ENCODE results near the gene PDCD1LG2. TPM values are rescaled to one million over a fixed set of nuclear protein-coding genes. Genes with fewer than 3 reads are reported as not detected.

Gene PDCD1LG2
- total and polyA plus RNA-seq, 2 donors: 3.4 to 8.2 TPM

GRCh38 chr9:5608298-5609225 lies 98.2 kb downstream of the PDCD1LG2 start:
- H3K27ac ChIP-seq (ENCODE audit: low read depth in 1 of 2, low read length in 1 of 2): peak overlapping the region; percentile 10 to 56
- no peaks in the 10 kb centered on the region for H3K36me3 ChIP-seq (ENCODE audit: control insufficient read depth in 2 of 2, insufficient read depth in 2 of 2, low read length in 1 of 2)
- H3K4me1 ChIP-seq (ENCODE audit: control insufficient read depth in 2 of 2, insufficient read depth in 2 of 2, low read length in 2 of 2): peaks cover 2 to 6% of the 10 kb centered on the region in 2 donors
- 42% methylated on average over 6 of the region's 6 CpGs for WGBS
- DNase-seq (ENCODE audit: low read depth in 6 of 9, low spot score in 9 of 9): peak in 1 of 9 donors; percentile 48
- H3K9me3 ChIP-seq (ENCODE audit: control insufficient read depth in 2 of 2, insufficient read depth in 1 of 2, low read length in 1 of 2): no peaks in the 10 kb centered on the region
- peak overlapping the region in 1 of 2 donors; percentile 25 for H3K4me3 ChIP-seq (ENCODE audit: low read length in 2 of 2)
- no peaks in the 10 kb centered on the region for H3K27me3 ChIP-seq (ENCODE audit: control insufficient read depth in 2 of 2, insufficient read depth in 1 of 2, low read length in 1 of 2)

GRCh38 chr9:5609226-5609596 lies 98.9 kb downstream of the PDCD1LG2 start:
- Histone ChIP-seq H3K9me3 (ENCODE audit: control insufficient read depth in 2 of 2, insufficient read depth in 1 of 2, low read length in 1 of 2) (no peaks in the 10 kb centered on the region), H3K4me1 (ENCODE audit: control insufficient read depth in 2 of 2, insufficient read depth in 2 of 2, low read length in 2 of 2) (peaks cover 2 to 6% of the 10 kb centered on the region in 2 donors), H3K27ac (ENCODE audit: low read depth in 1 of 2, low read length in 1 of 2) (no peak overlapping the region), H3K27me3 (ENCODE audit: control insufficient read depth in 2 of 2, insufficient read depth in 1 of 2, low read length in 1 of 2) (no peaks in the 10 kb centered on the region), H3K4me3 (ENCODE audit: low read length in 2 of 2) (no peak overlapping the region), H3K36me3 (ENCODE audit: control insufficient read depth in 2 of 2, insufficient read depth in 2 of 2, low read length in 1 of 2) (no peaks in the 10 kb centered on the region)
- WGBS: 90% methylated on average over 3 of the region's 3 CpGs
- DNase-seq (ENCODE audit: low read depth in 6 of 9, low spot score in 9 of 9): no peak

GRCh38 chr9:5610491-5610890 lies 100.2 kb downstream of the PDCD1LG2 start:
- WGBS: 94% methylated on average over 2 of the region's 2 CpGs
- Histone ChIP-seq H3K9me3 (ENCODE audit: control insufficient read depth in 2 of 2, insufficient read depth in 1 of 2, low read length in 1 of 2) (no peaks in the 10 kb centered on the region), H3K27me3 (ENCODE audit: control insufficient read depth in 2 of 2, insufficient read depth in 1 of 2, low read length in 1 of 2) (no peaks in the 10 kb centered on the region), H3K27ac (ENCODE audit: low read depth in 1 of 2, low read length in 1 of 2) (no peak overlapping the region), H3K4me3 (ENCODE audit: low read length in 2 of 2) (no peak overlapping the region), H3K36me3 (ENCODE audit: control insufficient read depth in 2 of 2, insufficient read depth in 2 of 2, low read length in 1 of 2) (no peaks in the 10 kb centered on the region), H3K4me1 (ENCODE audit: control insufficient read depth in 2 of 2, insufficient read depth in 2 of 2, low read length in 2 of 2) (peaks cover 2 to 6% of the 10 kb centered on the region in 2 donors)
- no peak for DNase-seq (ENCODE audit: low read depth in 6 of 9, low spot score in 9 of 9)

GRCh38 chr9:5611321-5612184 lies 101.2 kb downstream of the PDCD1LG2 start:
- WGBS: 92% methylated on average over 6 of the region's 6 CpGs
- no peak for DNase-seq (ENCODE audit: low read depth in 6 of 9, low spot score in 9 of 9)
- H3K9me3 ChIP-seq (ENCODE audit: control insufficient read depth in 2 of 2, insufficient read depth in 1 of 2, low read length in 1 of 2): no peaks in the 10 kb centered on the region
- no peaks in the 10 kb centered on the region for H3K27me3 ChIP-seq (ENCODE audit: control insufficient read depth in 2 of 2, insufficient read depth in 1 of 2, low read length in 1 of 2)
- no peak overlapping the region for H3K27ac ChIP-seq (ENCODE audit: low read depth in 1 of 2, low read length in 1 of 2)
- H3K4me3 ChIP-seq (ENCODE audit: low read length in 2 of 2): no peak overlapping the region
- peaks cover 2 to 6% of the 10 kb centered on the region in 2 donors for H3K4me1 ChIP-seq (ENCODE audit: control insufficient read depth in 2 of 2, insufficient read depth in 2 of 2, low read length in 2 of 2)
- no peaks in the 10 kb centered on the region for H3K36me3 ChIP-seq (ENCODE audit: control insufficient read depth in 2 of 2, insufficient read depth in 2 of 2, low read length in 1 of 2)

GRCh38 chr9:5612185-5612530 lies 101.8 kb downstream of the PDCD1LG2 start:
- Histone ChIP-seq H3K4me3 (ENCODE audit: low read length in 2 of 2) (no peak overlapping the region), H3K36me3 (ENCODE audit: control insufficient read depth in 2 of 2, insufficient read depth in 2 of 2, low read length in 1 of 2) (no peaks in the 10 kb centered on the region), H3K4me1 (ENCODE audit: control insufficient read depth in 2 of 2, insufficient read depth in 2 of 2, low read length in 2 of 2) (peaks cover 2 to 6% of the 10 kb centered on the region in 2 donors), H3K27me3 (ENCODE audit: control insufficient read depth in 2 of 2, insufficient read depth in 1 of 2, low read length in 1 of 2) (no peaks in the 10 kb centered on the region), H3K27ac (ENCODE audit: low read depth in 1 of 2, low read length in 1 of 2) (no peak overlapping the region), H3K9me3 (ENCODE audit: control insufficient read depth in 2 of 2, insufficient read depth in 1 of 2, low read length in 1 of 2) (no peaks in the 10 kb centered on the region)
- no peak for DNase-seq (ENCODE audit: low read depth in 6 of 9, low spot score in 9 of 9)

- 97% methylated on average over 4 of the region's 4 CpGs for WGBS
- H3K9me3 ChIP-seq (ENCODE audit: control insufficient read depth in 2 of 2, insufficient read depth in 1 of 2, low read length in 1 of 2): no peaks in the 10 kb centered on the region
- H3K4me1 ChIP-seq (ENCODE audit: control insufficient read depth in 2 of 2, insufficient read depth in 2 of 2, low read length in 2 of 2): peaks cover 0 to 3% of the 10 kb centered on the region in 2 donors
- no peak overlapping the region for H3K27ac ChIP-seq (ENCODE audit: low read depth in 1 of 2, low read length in 1 of 2)
- H3K4me3 ChIP-seq (ENCODE audit: low read length in 2 of 2): no peak overlapping the region
- no peak for DNase-seq (ENCODE audit: low read depth in 6 of 9, low spot score in 9 of 9)
- no peaks in the 10 kb centered on the region for H3K36me3 ChIP-seq (ENCODE audit: control insufficient read depth in 2 of 2, insufficient read depth in 2 of 2, low read length in 1 of 2)
- H3K27me3 ChIP-seq (ENCODE audit: control insufficient read depth in 2 of 2, insufficient read depth in 1 of 2, low read length in 1 of 2): no peaks in the 10 kb centered on the region
These were observed 103.9 kb downstream of the PDCD1LG2 start for GRCh38 chr9:5614192-5614591.

- no peak overlapping the region for H3K4me3 ChIP-seq (ENCODE audit: low read length in 2 of 2)
- peaks cover 0 to 3% of the 10 kb centered on the region in 2 donors for H3K4me1 ChIP-seq (ENCODE audit: control insufficient read depth in 2 of 2, insufficient read depth in 2 of 2, low read length in 2 of 2)
- H3K27me3 ChIP-seq (ENCODE audit: control insufficient read depth in 2 of 2, insufficient read depth in 1 of 2, low read length in 1 of 2): no peaks in the 10 kb centered on the region
- DNase-seq (ENCODE audit: low read depth in 6 of 9, low spot score in 9 of 9): no peak
- H3K36me3 ChIP-seq (ENCODE audit: control insufficient read depth in 2 of 2, insufficient read depth in 2 of 2, low read length in 1 of 2): no peaks in the 10 kb centered on the region
- no peaks in the 10 kb centered on the region for H3K9me3 ChIP-seq (ENCODE audit: control insufficient read depth in 2 of 2, insufficient read depth in 1 of 2, low read length in 1 of 2)
- no peak overlapping the region for H3K27ac ChIP-seq (ENCODE audit: low read depth in 1 of 2, low read length in 1 of 2)
- WGBS: 99% methylated on average over 3 of the region's 3 CpGs
These were observed 104.7 kb downstream of the PDCD1LG2 start for GRCh38 chr9:5614985-5615384.

GRCh38 chr9:5617749-5618148 lies 107.4 kb downstream of the PDCD1LG2 start:
- no peaks in the 10 kb centered on the region for H3K9me3 ChIP-seq (ENCODE audit: control insufficient read depth in 2 of 2, insufficient read depth in 1 of 2, low read length in 1 of 2)

GRCh38 chr9:5620494-5620893 lies 110.2 kb downstream of the PDCD1LG2 start:
- H3K9me3 ChIP-seq (ENCODE audit: control insufficient read depth in 2 of 2, insufficient read depth in 1 of 2, low read length in 1 of 2): no peaks in the 10 kb centered on the region
- WGBS: 99% methylated on average over 2 of the region's 2 CpGs
- H3K27ac ChIP-seq (ENCODE audit: low read depth in 1 of 2, low read length in 1 of 2): no peak overlapping the region
- H3K36me3 ChIP-seq (ENCODE audit: control insufficient read depth in 2 of 2, insufficient read depth in 2 of 2, low read length in 1 of 2): peaks cover 0 to 11% of the 10 kb centered on the region in 2 donors
- peaks cover 12 to 15% of the 10 kb centered on the region in 2 donors for H3K4me1 ChIP-seq (ENCODE audit: control insufficient read depth in 2 of 2, insufficient read depth in 2 of 2, low read length in 2 of 2)
- no peaks in the 10 kb centered on the region for H3K27me3 ChIP-seq (ENCODE audit: control insufficient read depth in 2 of 2, insufficient read depth in 1 of 2, low read length in 1 of 2)
- no peak overlapping the region for H3K4me3 ChIP-seq (ENCODE audit: low read length in 2 of 2)
- DNase-seq (ENCODE audit: low read depth in 6 of 9, low spot score in 9 of 9): no peak

More at GRCh38 chr9:5617749-5618148, 107.4 kb downstream of the PDCD1LG2 start:
- Histone ChIP-seq H3K4me3 (ENCODE audit: low read length in 2 of 2) (no peak overlapping the region), H3K36me3 (ENCODE audit: control insufficient read depth in 2 of 2, insufficient read depth in 2 of 2, low read length in 1 of 2) (peaks cover 0 to 7% of the 10 kb centered on the region in 2 donors), H3K27ac (ENCODE audit: low read depth in 1 of 2, low read length in 1 of 2) (no peak overlapping the region), H3K27me3 (ENCODE audit: control insufficient read depth in 2 of 2, insufficient read depth in 1 of 2, low read length in 1 of 2) (no peaks in the 10 kb centered on the region), H3K4me1 (ENCODE audit: control insufficient read depth in 2 of 2, insufficient read depth in 2 of 2, low read length in 2 of 2) (no peaks in the 10 kb centered on the region)
- DNase-seq (ENCODE audit: low read depth in 6 of 9, low spot score in 9 of 9): peak in 1 of 9 donors; percentile 25
